Neural crest cell (in vitro differentiated cells): Measurements from ENCODE around the gene NADK. TPM values are rescaled to one million over a fixed set of nuclear protein-coding genes. Genes with fewer than 3 reads are reported as not detected.
A peak's percentile ranks its signal among the peaks of the same experiment; 100 is the strongest.

ENCODE experiments used
- DNase-seq: peaks from one replicate; pipeline ENCODE4 v3.0.0; 2021; ENCODE audit warnings: low read depth, mixed read lengths, low spot score
- H3K27ac Mint-ChIP-seq: one replicate; pipeline ENCODE4 v1.8.0; 2021; ENCODE audit warnings: mild to moderate bottlenecking, mixed read lengths; ENCODE audit not compliant: unreplicated experiment
- H3K27me3 Mint-ChIP-seq: 2 replicates; pipeline ENCODE4 v1.8.0; 2021; ENCODE audit warnings: low read depth, mild to moderate bottlenecking, mixed read lengths
- H3K36me3 Mint-ChIP-seq: 2 replicates; pipeline ENCODE4 v1.8.0; 2021; ENCODE audit warnings: low read depth, mild to moderate bottlenecking, mixed read lengths
- H3K4me1 Mint-ChIP-seq: 2 replicates; pipeline ENCODE4 v1.8.0; 2021; ENCODE audit warnings: mixed read lengths
- H3K4me3 Mint-ChIP-seq: one replicate; pipeline ENCODE4 v1.8.0; 2021; ENCODE audit warnings: mild to moderate bottlenecking, mixed read lengths
- H3K9me3 Mint-ChIP-seq: 2 replicates; pipeline ENCODE4 v1.8.0; 2021; ENCODE audit warnings: mixed read lengths
- CTCF ChIP-seq: fragments of 200-600 bp; sonication (generic); conservative IDR thresholded peaks from 2 replicates; pipeline ENCODE4 v1.5.0; 2021; ENCODE audit warnings: antibody characterized with exemption, mild to moderate bottlenecking
- total RNA-seq: library from RNA; stranded (reverse); gene quantifications from 2 replicates; pipeline ENCODE4 v1.2.1, GENCODE V29; 2021

Gene NADK
- total RNA-seq, 1 donor from 2014 or later = 88.4 TPM

GRCh38 chr1:1817221-1817620, 39.0 kb upstream of the NADK start:
- H3K4me1 Mint-ChIP-seq = peaks cover 7% of the 10 kb centered on the region
- peaks cover 18% of the 10 kb centered on the region for H3K36me3 Mint-ChIP-seq
- no peak overlapping the region for H3K27ac Mint-ChIP-seq
- no peak for TF ChIP-seq CTCF
- H3K9me3 Mint-ChIP-seq = no peaks in the 10 kb centered on the region
- no peak for DNase-seq
- H3K27me3 Mint-ChIP-seq = no peaks in the 10 kb centered on the region
- no peak overlapping the region for H3K4me3 Mint-ChIP-seq

- Mint-ChIP-seq H3K9me3 (no peaks in the 10 kb centered on the region), H3K27me3 (no peaks in the 10 kb centered on the region), H3K27ac (peak overlapping the region; percentile 73), H3K4me3 (peak overlapping the region; percentile 20), H3K36me3 (peaks cover 15% of the 10 kb centered on the region), H3K4me1 (peaks cover 7% of the 10 kb centered on the region)
- TF ChIP-seq CTCF = no peak
- DNase-seq = no peak
These were observed 37.5 kb upstream of the NADK start for GRCh38 chr1:1815606-1816281.

- TF ChIP-seq CTCF = no peak
- H3K27me3 Mint-ChIP-seq = no peaks in the 10 kb centered on the region
- H3K4me3 Mint-ChIP-seq = no peak overlapping the region
- no peaks in the 10 kb centered on the region for H3K9me3 Mint-ChIP-seq
- H3K4me1 Mint-ChIP-seq = peaks cover 8% of the 10 kb centered on the region
- H3K27ac Mint-ChIP-seq = no peak overlapping the region
- peaks cover 5% of the 10 kb centered on the region for H3K36me3 Mint-ChIP-seq
- no peak for DNase-seq
These were observed 31.2 kb upstream of the NADK start for GRCh38 chr1:1809489-1809888.

- Mint-ChIP-seq H3K4me3 (no peak overlapping the region), H3K4me1 (peaks cover 4% of the 10 kb centered on the region), H3K27me3 (no peaks in the 10 kb centered on the region), H3K27ac (no peak overlapping the region), H3K36me3 (peaks cover 8% of the 10 kb centered on the region), H3K9me3 (no peaks in the 10 kb centered on the region)
- TF ChIP-seq CTCF = no peak
- no peak for DNase-seq
These were observed 29.9 kb upstream of the NADK start for GRCh38 chr1:1808206-1808605.

- Mint-ChIP-seq H3K27me3 (no peaks in the 10 kb centered on the region), H3K4me3 (no peak overlapping the region), H3K9me3 (no peaks in the 10 kb centered on the region), H3K4me1 (peaks cover 13% of the 10 kb centered on the region), H3K36me3 (peaks cover 11% of the 10 kb centered on the region), H3K27ac (peak overlapping the region; percentile 27)
- TF ChIP-seq CTCF = no peak
- DNase-seq = no peak
These were observed 28.6 kb upstream of the NADK start for GRCh38 chr1:1806890-1807289.
